Ascending aorta (tissue), 2 donors: ENCODE data around the gene USO1. TPM values are rescaled to one million over a fixed set of nuclear protein-coding genes. Genes with fewer than 3 reads are reported as not detected.

Experiments used
- DNase-seq, 2 donors: peaks; one replicate each; pipeline ENCODE4 v3.0.0-alpha.2; 2019; ENCODE audit warnings: low spot score in 2 of 2
- H3K27ac ChIP-seq, 2 donors: fragments of 200-600 bp; sonication (generic); one replicate each; pipeline ENCODE4 v1.5.1; 2016 to 2017; ENCODE audit warnings: mild to moderate bottlenecking in 1 of 2
- H3K27me3 ChIP-seq: fragments of 200-600 bp; sonication (generic); one replicate; pipeline ENCODE4 v1.5.1; 2017
- H3K36me3 ChIP-seq, 2 donors: fragments of 200-600 bp; sonication (generic); one replicate each; pipeline ENCODE4 v1.5.1; 2016
- H3K4me1 ChIP-seq, 2 donors: fragments of 200-600 bp; sonication (generic); one replicate each; pipeline ENCODE4 v1.5.1; 2016 to 2017; ENCODE audit warnings: mild to moderate bottlenecking in 1 of 2
- H3K4me3 ChIP-seq, 2 donors: fragments of 200-600 bp; sonication (generic); one replicate each; pipeline ENCODE4 v1.5.1; 2016 to 2017; ENCODE audit warnings: mild to moderate bottlenecking in 1 of 2
- H3K9me3 ChIP-seq, 2 donors: fragments of 200-600 bp; sonication (generic); one replicate each; pipeline ENCODE4 v1.5.1; 2016
- CTCF ChIP-seq, 3 experiments: fragments of 200-600 bp in 2 of 3; fragments of 450-650 bp in 1 of 3; sonication (generic) in 2 of 3; IDR thresholded peaks; one replicate each; pipeline ENCODE4 v1.5.1; 2016 to 2019; ENCODE audit warnings: antibody characterized with exemption in 3 of 3, mild to moderate bottlenecking in 1 of 3, moderate library complexity in 1 of 3
- intact Hi-C: fragments of 100-400 bp; cut with DNase I; formaldehyde crosslinking; loops from one replicate; pipeline ENCODE4 v1.15.1; 2023
- total RNA-seq: library from RNA; depleted of rRNA; stranded (reverse); fragments of >200 nt; gene quantifications from one replicate; pipeline ENCODE4 v1.1.0, GENCODE V29; 2016

The USO1 gene
- total RNA-seq, 1 donor from 2014 or later: 25.5 TPM

GRCh38 chr4:75858721-75859120, 134.3 kb downstream of the USO1 start:
- Histone ChIP-seq H3K9me3 (no peaks in the 10 kb centered on the region), H3K27me3 (no peaks in the 10 kb centered on the region), H3K4me3 (no peak overlapping the region), H3K4me1 (no peaks in the 10 kb centered on the region), H3K36me3 (no peaks in the 10 kb centered on the region), H3K27ac (no peak overlapping the region)
- no peak for TF ChIP-seq CTCF (IDR thresholded peaks at IDR 0.05)
- intact Hi-C loops: no loop called here
- DNase-seq: no peak

- Histone ChIP-seq H3K36me3 (no peaks in the 10 kb centered on the region), H3K27ac (no peak overlapping the region), H3K4me1 (no peaks in the 10 kb centered on the region), H3K27me3 (no peaks in the 10 kb centered on the region), H3K4me3 (no peak overlapping the region), H3K9me3 (no peaks in the 10 kb centered on the region)
- no peak for TF ChIP-seq CTCF (IDR thresholded peaks at IDR 0.05)
- no peak for DNase-seq
- intact Hi-C loops: no loop called here
Measured at GRCh38 chr4:75860606-75861005, 136.2 kb downstream of the USO1 start.

Other genes starting within 250 kb of the USO1 start
- gene RCHY1, start 210.2 kb upstream of the USO1 start, total RNA-seq: 16.2 TPM
- gene THAP6, start 210.1 kb upstream of the USO1 start, total RNA-seq: 2.4 TPM
- not detected for gene ODAPH, start 168.5 kb upstream of the USO1 start, total RNA-seq
- not detected for gene CDKL2, start 94.0 kb upstream of the USO1 start, total RNA-seq
- 88.9 TPM for gene G3BP2, start 51.2 kb upstream of the USO1 start, total RNA-seq
- not detected for gene PPEF2, start 177.9 kb downstream of the USO1 start, total RNA-seq
- gene NAAA, start 216.4 kb downstream of the USO1 start, total RNA-seq: 287 TPM